ENCODE measurements around the gene TRRAP. TPM values are rescaled to one million over a fixed set of nuclear protein-coding genes. Genes with fewer than 3 reads are reported as not detected.
A peak's percentile ranks its signal among the peaks of the same experiment; 100 is the strongest.

The TRRAP gene
- polyA plus RNA-seq, 2 donors = 5.8 to 7.6 TPM

GRCh38 chr7:99035723-99036545, 157.6 kb downstream of the TRRAP start:
- H3K4me3 ChIP-seq (ENCODE audit: low read depth in 1 of 2, low read length in 2 of 2) = no peak overlapping the region
- H3K27me3 ChIP-seq (ENCODE audit: control insufficient read depth in 1 of 2, insufficient read depth in 2 of 2, low read length in 2 of 2) = no peaks in the 10 kb centered on the region
- H3K4me1 ChIP-seq (ENCODE audit: control insufficient read depth in 2 of 2, insufficient read depth in 2 of 2, low read length in 1 of 2) = no peaks in the 10 kb centered on the region
- WGBS, 2 donors = 88 to 90% methylated on average over 26 of the region's 26 CpGs
- no peak overlapping the region for H3K27ac ChIP-seq (ENCODE audit: low read depth in 2 of 2, low read length in 1 of 2)
- H3K36me3 ChIP-seq (ENCODE audit: control insufficient read depth in 2 of 2, insufficient read depth in 2 of 2, low read length in 1 of 2) = peaks cover 29 to 65% of the 10 kb centered on the region in 2 donors
- no peaks in the 10 kb centered on the region for H3K9me3 ChIP-seq (ENCODE audit: control insufficient read depth in 2 of 2, insufficient read depth in 1 of 2, low read depth in 1 of 2, low read length in 1 of 2)

- WGBS, 2 donors = 70 to 72% methylated on average over 11 of the region's 11 CpGs
- Histone ChIP-seq H3K27ac (ENCODE audit: low read depth in 2 of 2, low read length in 1 of 2) (no peak overlapping the region), H3K36me3 (ENCODE audit: control insufficient read depth in 2 of 2, insufficient read depth in 2 of 2, low read length in 1 of 2) (peaks cover 29 to 63% of the 10 kb centered on the region in 2 donors), H3K4me3 (ENCODE audit: low read depth in 1 of 2, low read length in 2 of 2) (no peak overlapping the region), H3K9me3 (ENCODE audit: control insufficient read depth in 2 of 2, insufficient read depth in 1 of 2, low read depth in 1 of 2, low read length in 1 of 2) (no peaks in the 10 kb centered on the region), H3K4me1 (ENCODE audit: control insufficient read depth in 2 of 2, insufficient read depth in 2 of 2, low read length in 1 of 2) (no peaks in the 10 kb centered on the region), H3K27me3 (ENCODE audit: control insufficient read depth in 1 of 2, insufficient read depth in 2 of 2, low read length in 2 of 2) (no peaks in the 10 kb centered on the region)
Measured at GRCh38 chr7:99036546-99037111, 158.3 kb downstream of the TRRAP start.

GRCh38 chr7:99037327-99037940, 159.1 kb downstream of the TRRAP start:
- Histone ChIP-seq H3K9me3 (ENCODE audit: control insufficient read depth in 2 of 2, insufficient read depth in 1 of 2, low read depth in 1 of 2, low read length in 1 of 2) (no peaks in the 10 kb centered on the region), H3K27me3 (ENCODE audit: control insufficient read depth in 1 of 2, insufficient read depth in 2 of 2, low read length in 2 of 2) (no peaks in the 10 kb centered on the region), H3K4me3 (ENCODE audit: low read depth in 1 of 2, low read length in 2 of 2) (no peak overlapping the region), H3K36me3 (ENCODE audit: control insufficient read depth in 2 of 2, insufficient read depth in 2 of 2, low read length in 1 of 2) (peaks cover 29 to 64% of the 10 kb centered on the region in 2 donors), H3K4me1 (ENCODE audit: control insufficient read depth in 2 of 2, insufficient read depth in 2 of 2, low read length in 1 of 2) (no peaks in the 10 kb centered on the region), H3K27ac (ENCODE audit: low read depth in 2 of 2, low read length in 1 of 2) (no peak overlapping the region)
- WGBS, 2 donors = 90 to 93% methylated on average over 16 of the region's 16 CpGs

GRCh38 chr7:99038086-99038855, 159.9 kb downstream of the TRRAP start:
- no peaks in the 10 kb centered on the region for H3K27me3 ChIP-seq (ENCODE audit: control insufficient read depth in 1 of 2, insufficient read depth in 2 of 2, low read length in 2 of 2)
- no peak overlapping the region for H3K27ac ChIP-seq (ENCODE audit: low read depth in 2 of 2, low read length in 1 of 2)
- 90 to 91% methylated on average over 25 of the region's 25 CpGs for WGBS, 2 donors
- no peaks in the 10 kb centered on the region for H3K4me1 ChIP-seq (ENCODE audit: control insufficient read depth in 2 of 2, insufficient read depth in 2 of 2, low read length in 1 of 2)
- no peaks in the 10 kb centered on the region for H3K9me3 ChIP-seq (ENCODE audit: control insufficient read depth in 2 of 2, insufficient read depth in 1 of 2, low read depth in 1 of 2, low read length in 1 of 2)
- no peak overlapping the region for H3K4me3 ChIP-seq (ENCODE audit: low read depth in 1 of 2, low read length in 2 of 2)
- H3K36me3 ChIP-seq (ENCODE audit: control insufficient read depth in 2 of 2, insufficient read depth in 2 of 2, low read length in 1 of 2) = peaks cover 29 to 62% of the 10 kb centered on the region in 2 donors

GRCh38 chr7:99039384-99039891, 161.1 kb downstream of the TRRAP start:
- Histone ChIP-seq H3K27me3 (ENCODE audit: control insufficient read depth in 1 of 2, insufficient read depth in 2 of 2, low read length in 2 of 2) (no peaks in the 10 kb centered on the region), H3K4me1 (ENCODE audit: control insufficient read depth in 2 of 2, insufficient read depth in 2 of 2, low read length in 1 of 2) (no peaks in the 10 kb centered on the region), H3K4me3 (ENCODE audit: low read depth in 1 of 2, low read length in 2 of 2) (no peak overlapping the region), H3K27ac (ENCODE audit: low read depth in 2 of 2, low read length in 1 of 2) (no peak overlapping the region), H3K9me3 (ENCODE audit: control insufficient read depth in 2 of 2, insufficient read depth in 1 of 2, low read depth in 1 of 2, low read length in 1 of 2) (no peaks in the 10 kb centered on the region), H3K36me3 (ENCODE audit: control insufficient read depth in 2 of 2, insufficient read depth in 2 of 2, low read length in 1 of 2) (peaks cover 23 to 56% of the 10 kb centered on the region in 2 donors)
- 70 to 72% methylated on average over 8 of the region's 8 CpGs for WGBS, 2 donors

GRCh38 chr7:99040104-99040958, 162.0 kb downstream of the TRRAP start:
- Histone ChIP-seq H3K9me3 (ENCODE audit: control insufficient read depth in 2 of 2, insufficient read depth in 1 of 2, low read depth in 1 of 2, low read length in 1 of 2) (no peaks in the 10 kb centered on the region), H3K27me3 (ENCODE audit: control insufficient read depth in 1 of 2, insufficient read depth in 2 of 2, low read length in 2 of 2) (no peaks in the 10 kb centered on the region), H3K36me3 (ENCODE audit: control insufficient read depth in 2 of 2, insufficient read depth in 2 of 2, low read length in 1 of 2) (peaks cover 25 to 49% of the 10 kb centered on the region in 2 donors), H3K4me1 (ENCODE audit: control insufficient read depth in 2 of 2, insufficient read depth in 2 of 2, low read length in 1 of 2) (no peaks in the 10 kb centered on the region), H3K27ac (ENCODE audit: low read depth in 2 of 2, low read length in 1 of 2) (peak overlapping the region; percentile 7 to 78), H3K4me3 (ENCODE audit: low read depth in 1 of 2, low read length in 2 of 2) (no peak overlapping the region)
- 67 to 73% methylated on average over 31 of the region's 31 CpGs for WGBS, 2 donors

GRCh38 chr7:99041526-99041925, 163.2 kb downstream of the TRRAP start:
- 66 to 70% methylated on average over 11 of the region's 11 CpGs for WGBS, 2 donors
- Histone ChIP-seq H3K27ac (ENCODE audit: low read depth in 2 of 2, low read length in 1 of 2) (no peak overlapping the region), H3K27me3 (ENCODE audit: control insufficient read depth in 1 of 2, insufficient read depth in 2 of 2, low read length in 2 of 2) (no peaks in the 10 kb centered on the region), H3K4me3 (ENCODE audit: low read depth in 1 of 2, low read length in 2 of 2) (no peak overlapping the region), H3K36me3 (ENCODE audit: control insufficient read depth in 2 of 2, insufficient read depth in 2 of 2, low read length in 1 of 2) (peaks cover 24 to 43% of the 10 kb centered on the region in 2 donors), H3K9me3 (ENCODE audit: control insufficient read depth in 2 of 2, insufficient read depth in 1 of 2, low read depth in 1 of 2, low read length in 1 of 2) (no peaks in the 10 kb centered on the region), H3K4me1 (ENCODE audit: control insufficient read depth in 2 of 2, insufficient read depth in 2 of 2, low read length in 1 of 2) (no peaks in the 10 kb centered on the region)

- Histone ChIP-seq H3K27ac (ENCODE audit: low read depth in 2 of 2, low read length in 1 of 2) (no peak overlapping the region), H3K4me1 (ENCODE audit: control insufficient read depth in 2 of 2, insufficient read depth in 2 of 2, low read length in 1 of 2) (no peaks in the 10 kb centered on the region), H3K4me3 (ENCODE audit: low read depth in 1 of 2, low read length in 2 of 2) (no peak overlapping the region), H3K27me3 (ENCODE audit: control insufficient read depth in 1 of 2, insufficient read depth in 2 of 2, low read length in 2 of 2) (no peaks in the 10 kb centered on the region), H3K9me3 (ENCODE audit: control insufficient read depth in 2 of 2, insufficient read depth in 1 of 2, low read depth in 1 of 2, low read length in 1 of 2) (no peaks in the 10 kb centered on the region), H3K36me3 (ENCODE audit: control insufficient read depth in 2 of 2, insufficient read depth in 2 of 2, low read length in 1 of 2) (peaks cover 16 to 42% of the 10 kb centered on the region in 2 donors)
- 76% methylated on average over 5 of the region's 5 CpGs for WGBS, 2 donors
Measured at GRCh38 chr7:99042957-99043356, 164.6 kb downstream of the TRRAP start.
